HPDE6-E6E7 (cell line): ENCODE data around the gene NFKBIL1.
"Not testable (repeated sequence)": the region's sequence is repeated elsewhere in the genome, so short reads cannot be mapped to it uniquely, and the experiment has no call there.

ENCODE experiments used
- DNase-seq: peaks from one replicate; pipeline ENCODE4 v3.0.0; 2011; ENCODE audit warnings: missing footprints; ENCODE audit errors: extremely low spot score

NFKBIL1 gene

DNA sequence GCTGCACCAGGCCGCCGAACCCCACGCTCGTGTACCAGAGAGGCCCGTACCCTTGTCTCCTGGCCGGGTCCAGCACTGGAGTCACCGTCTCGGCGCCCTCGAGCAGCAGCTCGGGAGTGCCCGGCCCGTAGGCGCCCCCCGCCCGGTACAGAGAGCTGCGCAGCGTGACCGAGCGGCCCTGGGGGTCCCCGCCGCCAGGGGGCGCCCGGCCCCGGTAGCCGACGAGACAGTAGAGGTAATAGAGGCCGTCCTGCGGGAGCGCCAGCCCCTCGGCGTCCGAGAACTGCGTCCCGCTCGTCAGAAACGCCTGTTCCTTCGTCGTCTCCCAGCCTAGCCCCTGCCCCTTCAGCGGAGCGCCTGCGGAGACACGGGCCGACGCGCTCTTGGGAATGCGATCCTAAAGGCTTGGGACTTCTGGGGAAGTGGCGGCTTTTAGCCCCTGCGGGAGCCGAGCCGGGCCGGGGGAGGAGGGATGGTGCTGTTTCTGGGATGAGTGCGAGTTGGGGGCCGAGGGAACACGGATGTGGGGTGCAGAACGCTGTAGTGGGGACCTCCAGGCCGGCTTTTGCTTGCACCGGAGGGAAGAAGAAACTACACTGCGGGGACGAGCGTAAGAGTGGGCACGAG, 33.5 kb downstream of the NFKBIL1 start:
- DNase-seq: peak; percentile 78

DNA sequence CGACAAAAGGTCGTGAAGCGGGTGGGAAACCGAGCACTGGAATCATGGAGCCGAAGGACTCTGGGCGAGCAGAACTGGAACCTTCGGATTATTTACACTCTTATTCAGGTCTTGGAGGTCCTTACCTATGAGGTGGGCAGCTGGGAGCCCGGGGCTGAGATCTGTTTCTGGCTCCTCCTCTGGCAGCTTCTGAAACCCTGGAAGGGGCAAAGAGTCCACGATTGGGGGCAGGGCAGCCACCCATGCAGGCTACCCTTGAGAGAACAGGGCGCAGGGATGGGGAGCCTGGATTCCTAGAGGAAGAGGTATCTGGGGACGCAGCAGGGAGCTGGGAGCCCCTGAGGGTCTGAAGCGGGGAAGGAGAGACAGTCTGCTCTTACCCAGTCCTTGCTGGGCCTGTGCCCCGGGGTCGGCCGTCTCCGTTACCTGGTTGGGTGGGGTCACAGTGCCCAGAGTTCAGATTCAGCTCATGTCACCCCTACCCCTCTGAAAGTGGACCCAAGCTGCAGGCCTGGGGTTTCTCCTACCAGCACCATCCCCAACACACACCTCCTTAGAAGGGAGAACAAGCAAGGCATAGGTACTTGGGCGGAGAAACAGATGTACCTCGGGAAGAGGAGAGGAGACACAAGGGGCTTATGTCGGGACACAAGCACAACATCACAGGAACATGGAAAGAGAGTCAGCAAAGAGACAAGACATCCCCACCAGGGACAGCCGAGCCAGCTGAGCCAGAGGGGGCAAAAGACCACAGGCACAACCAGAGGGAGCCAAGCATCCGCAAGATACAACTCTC, 34.2 kb downstream of the NFKBIL1 start:
- no peak for DNase-seq

DNA sequence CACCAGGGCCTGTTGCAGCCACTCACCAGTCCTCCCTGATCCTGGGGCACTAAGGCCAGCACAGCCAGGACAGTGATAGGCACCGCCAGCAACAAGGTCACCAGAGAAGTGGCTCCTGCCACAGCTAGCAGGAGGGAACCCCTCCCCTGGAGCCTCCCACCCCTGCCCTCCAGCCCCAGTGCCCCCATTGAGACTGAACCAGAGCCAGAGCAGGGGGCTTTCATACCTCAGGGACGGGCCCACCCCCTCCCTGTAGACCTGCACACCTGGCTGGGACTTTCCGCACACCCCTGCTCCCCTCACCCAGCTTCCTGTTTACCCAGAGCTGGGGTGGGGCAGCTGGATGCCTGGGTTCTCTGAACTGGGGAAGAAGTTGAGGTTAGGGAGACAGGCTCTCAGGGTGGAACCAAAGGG, 34.8 kb downstream of the NFKBIL1 start, which contains the start of gene LTB:
LTB (minus strand) TSS at position 195 of the 414 bp plus-strand sequence; CDS start at position 188, 7 bp downstream.
- no peak for DNase-seq

GRCh38 chr6:31585491-31585890, 38.1 kb downstream of the NFKBIL1 start:
- no peak for DNase-seq

DNA sequence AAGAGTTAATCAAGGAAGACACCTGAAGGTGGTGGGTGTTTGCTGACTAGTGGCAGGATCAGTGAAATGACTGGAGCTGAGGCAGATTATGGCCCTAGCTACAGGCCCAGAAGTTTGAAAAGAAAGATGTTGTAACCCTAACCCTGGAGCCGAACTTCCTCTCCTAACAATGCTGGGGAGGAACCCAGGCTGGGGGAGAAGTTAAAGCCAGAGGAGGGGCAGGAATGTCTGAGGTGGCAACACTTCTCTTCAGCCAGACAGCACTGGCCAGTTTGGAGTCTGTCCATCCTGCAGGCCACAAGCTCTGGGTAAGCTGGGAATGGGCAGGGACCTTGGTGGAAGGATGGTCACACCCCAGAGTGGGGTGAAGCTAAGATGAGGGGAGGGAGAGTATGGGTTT, 38.6 kb downstream of the NFKBIL1 start, which contains the start of gene LST1:
LST1 (plus strand) TSS at position 270 of the 400 bp plus-strand sequence. CDS start 1,023 bp downstream, outside the sequence.
- DNase-seq: no peak

GRCh38 chr6:31586599-31587281, 39.3 kb downstream of the NFKBIL1 start:
- no peak for DNase-seq

DNA sequence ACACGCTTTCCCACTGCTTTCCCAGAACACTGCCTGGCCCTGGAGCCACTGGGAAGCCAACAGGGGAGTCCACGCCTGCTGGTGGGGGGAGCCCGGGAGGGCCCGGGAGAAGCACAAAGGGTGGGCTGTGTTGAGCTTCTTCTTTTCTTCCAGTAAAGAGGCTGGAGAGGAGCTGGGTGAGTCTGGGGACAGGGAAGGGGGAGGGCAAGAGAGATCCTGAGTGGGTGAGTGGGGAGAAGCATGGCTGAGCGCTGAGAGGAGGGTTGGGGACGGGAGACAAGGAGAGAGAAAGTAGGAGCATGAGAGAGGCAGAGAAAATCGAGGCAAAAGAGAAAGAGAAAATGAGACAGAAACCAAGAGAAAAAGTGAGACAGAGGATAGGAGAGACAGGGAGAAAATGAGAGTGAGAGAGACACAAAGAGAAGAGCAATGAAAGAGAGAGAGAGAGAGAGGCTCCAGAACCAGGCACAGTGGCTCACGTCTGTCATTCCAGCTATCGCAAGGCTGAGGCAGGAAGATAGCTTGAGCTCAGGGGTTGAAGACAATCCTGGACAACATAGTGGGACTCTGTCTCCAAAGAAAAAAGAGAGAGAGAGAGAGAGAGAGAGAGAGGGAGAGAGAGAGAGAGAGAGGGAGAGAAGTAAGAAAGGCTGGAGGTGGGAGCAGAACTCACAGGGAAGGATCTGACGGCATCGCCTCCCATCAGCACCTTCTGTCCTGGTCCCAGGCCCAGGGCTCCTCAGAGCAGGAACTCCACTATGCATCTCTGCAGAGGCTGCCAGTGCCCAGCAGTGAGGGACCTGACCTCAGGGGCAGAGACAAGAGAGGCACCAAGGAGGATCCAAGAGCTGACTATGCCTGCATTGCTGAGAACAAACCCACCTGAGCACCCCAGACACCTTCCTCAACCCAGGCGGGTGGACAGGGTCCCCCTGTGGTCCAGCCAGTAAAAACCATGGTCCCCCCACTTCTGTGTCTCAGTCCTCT, 40.7 kb downstream of the NFKBIL1 start:
- DNase-seq: no peak

DNA sequence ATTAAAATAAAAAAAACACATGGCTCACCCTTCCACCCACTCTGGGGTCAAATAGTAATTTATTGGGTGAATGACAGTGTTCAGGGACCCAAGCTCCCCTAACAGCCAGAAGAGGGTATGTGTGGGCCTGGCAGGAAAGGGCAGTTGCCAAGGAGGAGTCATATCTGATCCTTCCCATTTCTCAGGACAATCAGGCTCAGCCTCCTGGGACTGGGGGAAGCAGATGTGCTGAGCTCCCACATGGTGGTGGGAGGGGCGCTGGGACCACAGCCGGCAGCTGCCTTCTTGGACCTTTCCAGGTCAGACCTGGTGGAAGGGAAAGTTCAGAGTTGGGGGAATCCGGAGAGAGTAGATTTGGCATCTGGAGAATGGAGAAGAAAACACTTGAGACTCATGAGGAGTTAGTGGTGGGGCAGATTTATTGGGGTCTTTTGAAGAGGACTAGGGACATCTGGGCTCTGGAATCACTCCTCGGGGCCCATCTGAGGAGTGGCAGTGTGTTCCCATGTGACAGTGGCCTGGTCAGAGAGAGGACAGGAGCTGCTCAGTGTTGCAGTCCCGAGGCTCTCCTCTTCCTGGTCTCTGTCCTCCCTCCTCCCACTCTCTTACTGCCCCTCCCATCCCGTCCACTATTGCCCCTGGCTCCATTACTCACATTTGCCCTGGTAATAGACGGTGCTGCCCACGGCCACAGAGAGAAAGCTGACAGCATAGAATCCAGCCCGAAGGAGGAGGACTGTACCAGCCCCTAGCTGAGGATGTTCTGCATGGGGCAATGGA, 41.7 kb downstream of the NFKBIL1 start:
- no peak for DNase-seq

GRCh38 chr6:31590691-31591090, 43.3 kb downstream of the NFKBIL1 start:
- not testable (repeated sequence) for DNase-seq

DNA sequence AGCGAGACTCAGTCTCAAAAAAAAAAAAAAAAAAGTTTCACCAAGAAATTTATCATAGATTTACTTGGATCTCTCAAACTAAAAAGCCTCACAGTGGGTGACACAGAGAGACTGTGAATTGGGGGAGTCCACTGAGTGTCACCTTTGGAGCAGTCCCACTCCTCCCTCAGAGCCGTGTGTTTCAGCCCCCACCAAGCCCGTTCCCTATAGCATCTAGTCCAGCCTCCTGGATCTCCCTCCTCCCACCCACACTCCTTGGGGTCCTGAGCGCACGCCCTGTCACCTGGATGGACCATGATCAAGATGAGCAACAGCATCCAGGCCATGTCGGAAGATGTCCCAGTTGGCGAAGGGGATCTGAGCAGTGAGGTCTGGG, 45.0 kb downstream of the NFKBIL1 start:
- DNase-seq: no peak

DNA sequence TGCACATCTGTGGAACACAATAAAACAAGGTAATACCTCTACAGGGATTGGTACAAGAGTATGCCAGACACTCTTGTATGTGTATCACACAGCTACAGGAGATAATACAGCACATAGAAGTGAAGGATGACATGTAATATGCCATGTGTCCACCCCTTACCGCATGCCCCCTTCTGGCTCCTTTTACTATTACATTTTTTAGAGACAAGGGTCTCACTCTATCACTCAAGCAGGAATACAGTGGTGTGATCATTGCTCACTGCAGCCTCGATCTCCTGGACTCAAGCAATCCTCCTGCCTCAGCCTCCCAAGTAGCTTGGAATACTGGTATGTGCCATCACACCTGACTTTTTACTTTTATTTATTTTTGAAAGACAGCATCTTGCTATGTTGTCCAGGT, 49.6 kb downstream of the NFKBIL1 start:
- DNase-seq: no peak

- DNase-seq: no peak
These were observed 59.9 kb downstream of the NFKBIL1 start for GRCh38 chr6:31607317-31607716.
